ENCODE data around the gene LRMDA.

The LRMDA gene

GRCh38 chr10:75568450-75569130 lies 137.2 kb downstream of the LRMDA start:
- no peak for DNase-seq (ENCODE audit: low read depth in 1 of 2, low spot score in 1 of 2)

- DNase-seq (ENCODE audit: low read depth in 1 of 2, low spot score in 1 of 2), result no peak
Measured at GRCh38 chr10:75569506-75569905, 138.1 kb downstream of the LRMDA start.

- DNase-seq (ENCODE audit: low read depth in 1 of 2, low spot score in 1 of 2), result no peak
Measured at GRCh38 chr10:75572478-75572877, 141.1 kb downstream of the LRMDA start.

- no peak for DNase-seq (ENCODE audit: low read depth in 1 of 2, low spot score in 1 of 2)
Measured at GRCh38 chr10:75575940-75576339, 144.5 kb downstream of the LRMDA start.

- DNase-seq (ENCODE audit: low read depth in 1 of 2, low spot score in 1 of 2), result no peak
Measured at GRCh38 chr10:75582102-75582501, 150.7 kb downstream of the LRMDA start.

- no peak for DNase-seq (ENCODE audit: low read depth in 1 of 2, low spot score in 1 of 2)
Measured at GRCh38 chr10:75585294-75585693, 153.9 kb downstream of the LRMDA start.

GRCh38 chr10:75586814-75587213 lies 155.4 kb downstream of the LRMDA start:
- no peak for DNase-seq (ENCODE audit: low read depth in 1 of 2, low spot score in 1 of 2)

- DNase-seq (ENCODE audit: low read depth in 1 of 2, low spot score in 1 of 2), result no peak
Measured at GRCh38 chr10:75588031-75588430, 156.6 kb downstream of the LRMDA start.

- no peak for DNase-seq (ENCODE audit: low read depth in 1 of 2, low spot score in 1 of 2)
Measured at GRCh38 chr10:75589895-75590654, 158.7 kb downstream of the LRMDA start.

- DNase-seq (ENCODE audit: low read depth in 1 of 2, low spot score in 1 of 2), result no peak
Measured at GRCh38 chr10:75592151-75592787, 160.8 kb downstream of the LRMDA start.

- DNase-seq (ENCODE audit: low read depth in 1 of 2, low spot score in 1 of 2), result no peak
Measured at GRCh38 chr10:75592791-75593643, 161.6 kb downstream of the LRMDA start.

- DNase-seq (ENCODE audit: low read depth in 1 of 2, low spot score in 1 of 2), result no peak
Measured at GRCh38 chr10:75593692-75594556, 162.5 kb downstream of the LRMDA start.

- no peak for DNase-seq (ENCODE audit: low read depth in 1 of 2, low spot score in 1 of 2)
Measured at GRCh38 chr10:75596930-75597620, 165.7 kb downstream of the LRMDA start.

- no peak for DNase-seq (ENCODE audit: low read depth in 1 of 2, low spot score in 1 of 2)
Measured at GRCh38 chr10:75597773-75598440, 166.5 kb downstream of the LRMDA start.

- DNase-seq (ENCODE audit: low read depth in 1 of 2, low spot score in 1 of 2), result no peak
Measured at GRCh38 chr10:75598998-75599397, 167.6 kb downstream of the LRMDA start.

- no peak for DNase-seq (ENCODE audit: low read depth in 1 of 2, low spot score in 1 of 2)
Measured at GRCh38 chr10:75599875-75600648, 168.6 kb downstream of the LRMDA start.

GRCh38 chr10:75600833-75601232 lies 169.4 kb downstream of the LRMDA start:
- DNase-seq (ENCODE audit: low read depth in 1 of 2, low spot score in 1 of 2), result no peak

- no peak for DNase-seq (ENCODE audit: low read depth in 1 of 2, low spot score in 1 of 2)
Measured at GRCh38 chr10:75602341-75602740, 170.9 kb downstream of the LRMDA start.

Data from activated T-helper 1 cell treated with anti-CD3 and anti-CD28 coated beads, Interleukin-2, amount 50 U/mL, for 16 hours (primary cell).